ENCODE measurements around the gene GRIK2.

GRIK2 gene

GRCh38 chr6:101450901-101451300 lies 57.4 kb downstream of the GRIK2 start:
- Histone ChIP-seq H3K36me3 (ENCODE audit: control insufficient read depth in 5 of 5, insufficient read depth in 5 of 5, low read length in 5 of 5) (no peaks in the 10 kb centered on the region), H3K27me3 (ENCODE audit: control insufficient read depth in 5 of 5, insufficient read depth in 4 of 5, low read length in 5 of 5) (no peaks in the 10 kb centered on the region), H3K9me3 (ENCODE audit: control insufficient read depth in 5 of 5, low read length in 5 of 5) (no peaks in the 10 kb centered on the region), H3K4me1 (ENCODE audit: control insufficient read depth in 5 of 5, insufficient read depth in 5 of 5, low read length in 5 of 5) (no peaks in the 10 kb centered on the region), H3K4me3 (ENCODE audit: low read depth in 1 of 5, low read length in 5 of 5) (no peak overlapping the region), H3K27ac (ENCODE audit: low read depth, low read length) (no peak overlapping the region), H3K9ac (ENCODE audit: low read length in 5 of 5) (no peak overlapping the region)

DNA sequence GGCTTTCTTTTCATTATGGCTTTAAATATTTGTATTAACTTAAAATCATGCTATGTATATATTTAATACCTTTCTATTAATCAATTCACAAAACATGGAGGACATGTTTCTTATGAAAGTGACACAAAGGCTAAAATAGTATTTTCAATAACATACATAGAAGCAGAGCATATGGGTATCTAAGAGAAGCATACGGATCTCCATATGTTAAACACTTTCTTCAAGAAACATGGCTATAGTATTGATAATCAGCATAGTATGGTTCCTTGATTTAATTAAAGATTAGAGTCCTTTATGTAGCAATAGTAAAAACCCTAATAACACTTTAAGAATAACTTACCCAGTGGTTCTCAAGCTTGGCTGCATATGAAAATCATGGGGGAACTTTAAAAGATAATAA lies 58.5 kb downstream of the GRIK2 start:
- H3K27ac ChIP-seq (ENCODE audit: low read depth, low read length) = no peak overlapping the region
- H3K4me1 ChIP-seq (ENCODE audit: control insufficient read depth in 5 of 5, insufficient read depth in 5 of 5, low read length in 5 of 5) = no peaks in the 10 kb centered on the region
- H3K9ac ChIP-seq (ENCODE audit: low read length in 5 of 5) = no peak overlapping the region
- no peaks in the 10 kb centered on the region for H3K9me3 ChIP-seq (ENCODE audit: control insufficient read depth in 5 of 5, low read length in 5 of 5)
- no peaks in the 10 kb centered on the region for H3K27me3 ChIP-seq (ENCODE audit: control insufficient read depth in 5 of 5, insufficient read depth in 4 of 5, low read length in 5 of 5)
- H3K4me3 ChIP-seq (ENCODE audit: low read depth in 1 of 5, low read length in 5 of 5) = no peak overlapping the region
- no peaks in the 10 kb centered on the region for H3K36me3 ChIP-seq (ENCODE audit: control insufficient read depth in 5 of 5, insufficient read depth in 5 of 5, low read length in 5 of 5)

GRCh38 chr6:101453221-101453620 lies 59.7 kb downstream of the GRIK2 start:
- Histone ChIP-seq H3K4me3 (ENCODE audit: low read depth in 1 of 5, low read length in 5 of 5) (no peak overlapping the region), H3K27ac (ENCODE audit: low read depth, low read length) (no peak overlapping the region), H3K27me3 (ENCODE audit: control insufficient read depth in 5 of 5, insufficient read depth in 4 of 5, low read length in 5 of 5) (no peaks in the 10 kb centered on the region), H3K9ac (ENCODE audit: low read length in 5 of 5) (no peak overlapping the region), H3K4me1 (ENCODE audit: control insufficient read depth in 5 of 5, insufficient read depth in 5 of 5, low read length in 5 of 5) (no peaks in the 10 kb centered on the region), H3K36me3 (ENCODE audit: control insufficient read depth in 5 of 5, insufficient read depth in 5 of 5, low read length in 5 of 5) (no peaks in the 10 kb centered on the region), H3K9me3 (ENCODE audit: control insufficient read depth in 5 of 5, low read length in 5 of 5) (no peaks in the 10 kb centered on the region)

- H3K4me3 ChIP-seq (ENCODE audit: low read depth in 1 of 5, low read length in 5 of 5) = no peak overlapping the region
- H3K9ac ChIP-seq (ENCODE audit: low read length in 5 of 5) = no peak overlapping the region
- no peak overlapping the region for H3K27ac ChIP-seq (ENCODE audit: low read depth, low read length)
- H3K9me3 ChIP-seq (ENCODE audit: control insufficient read depth in 5 of 5, low read length in 5 of 5) = no peaks in the 10 kb centered on the region
- no peaks in the 10 kb centered on the region for H3K36me3 ChIP-seq (ENCODE audit: control insufficient read depth in 5 of 5, insufficient read depth in 5 of 5, low read length in 5 of 5)
- no peaks in the 10 kb centered on the region for H3K4me1 ChIP-seq (ENCODE audit: control insufficient read depth in 5 of 5, insufficient read depth in 5 of 5, low read length in 5 of 5)
- no peaks in the 10 kb centered on the region for H3K27me3 ChIP-seq (ENCODE audit: control insufficient read depth in 5 of 5, insufficient read depth in 4 of 5, low read length in 5 of 5)
Measured at GRCh38 chr6:101454106-101454676, 60.7 kb downstream of the GRIK2 start.

DNA sequence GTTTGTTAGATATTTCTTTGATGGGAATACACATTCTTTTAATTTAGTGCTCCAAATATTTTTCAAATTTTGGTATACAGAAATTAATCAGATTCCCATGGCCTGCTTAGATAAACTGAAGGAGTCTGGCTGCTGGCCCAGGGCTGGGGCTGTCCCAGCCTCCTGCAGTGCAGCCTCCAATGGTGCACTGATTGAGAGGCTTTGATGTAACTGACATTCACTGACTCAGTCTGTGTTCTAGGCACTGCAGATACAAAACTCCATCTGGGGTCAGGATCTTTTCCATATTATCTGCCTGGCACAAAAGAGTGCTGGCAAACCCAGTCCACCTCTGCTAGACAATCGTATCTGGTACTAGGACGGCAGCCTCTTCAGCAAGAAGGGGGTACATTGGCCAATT lies 64.8 kb downstream of the GRIK2 start:
- H3K27ac ChIP-seq (ENCODE audit: low read depth, low read length) = no peak overlapping the region
- H3K4me1 ChIP-seq (ENCODE audit: control insufficient read depth in 5 of 5, insufficient read depth in 5 of 5, low read length in 5 of 5) = no peaks in the 10 kb centered on the region
- no peak overlapping the region for H3K4me3 ChIP-seq (ENCODE audit: low read depth in 1 of 5, low read length in 5 of 5)
- no peaks in the 10 kb centered on the region for H3K27me3 ChIP-seq (ENCODE audit: control insufficient read depth in 5 of 5, insufficient read depth in 4 of 5, low read length in 5 of 5)
- H3K36me3 ChIP-seq (ENCODE audit: control insufficient read depth in 5 of 5, insufficient read depth in 5 of 5, low read length in 5 of 5) = no peaks in the 10 kb centered on the region
- no peak overlapping the region for H3K9ac ChIP-seq (ENCODE audit: low read length in 5 of 5)
- H3K9me3 ChIP-seq (ENCODE audit: control insufficient read depth in 5 of 5, low read length in 5 of 5) = no peaks in the 10 kb centered on the region

DNA sequence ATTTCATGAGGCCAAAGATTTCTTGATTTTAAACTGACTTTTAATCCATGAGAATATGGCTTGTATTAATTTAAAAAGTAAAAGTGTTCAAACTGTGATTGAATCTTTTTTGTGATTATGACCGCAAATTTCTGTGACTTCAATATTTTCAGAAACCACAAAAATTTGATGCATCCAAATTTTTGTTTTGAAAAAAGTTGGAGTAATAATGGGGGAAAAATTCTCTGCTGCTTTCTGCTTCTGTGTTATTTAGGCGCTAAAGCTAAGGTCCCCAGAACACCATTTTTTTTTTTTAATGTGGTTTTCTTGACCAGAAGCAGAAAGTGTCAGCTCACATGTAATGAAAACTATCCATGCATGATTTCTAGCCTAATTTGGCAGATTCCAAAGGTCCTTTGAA lies 65.3 kb downstream of the GRIK2 start:
- no peaks in the 10 kb centered on the region for H3K9me3 ChIP-seq (ENCODE audit: control insufficient read depth in 5 of 5, low read length in 5 of 5)
- H3K4me1 ChIP-seq (ENCODE audit: control insufficient read depth in 5 of 5, insufficient read depth in 5 of 5, low read length in 5 of 5) = no peaks in the 10 kb centered on the region
- H3K9ac ChIP-seq (ENCODE audit: low read length in 5 of 5) = no peak overlapping the region
- no peaks in the 10 kb centered on the region for H3K27me3 ChIP-seq (ENCODE audit: control insufficient read depth in 5 of 5, insufficient read depth in 4 of 5, low read length in 5 of 5)
- no peaks in the 10 kb centered on the region for H3K36me3 ChIP-seq (ENCODE audit: control insufficient read depth in 5 of 5, insufficient read depth in 5 of 5, low read length in 5 of 5)
- H3K27ac ChIP-seq (ENCODE audit: low read depth, low read length) = no peak overlapping the region
- H3K4me3 ChIP-seq (ENCODE audit: low read depth in 1 of 5, low read length in 5 of 5) = no peak overlapping the region

GRCh38 chr6:101462576-101462975 lies 69.1 kb downstream of the GRIK2 start:
- Histone ChIP-seq H3K9me3 (ENCODE audit: control insufficient read depth in 5 of 5, low read length in 5 of 5) (no peaks in the 10 kb centered on the region), H3K36me3 (ENCODE audit: control insufficient read depth in 5 of 5, insufficient read depth in 5 of 5, low read length in 5 of 5) (no peaks in the 10 kb centered on the region), H3K4me3 (ENCODE audit: low read depth in 1 of 5, low read length in 5 of 5) (no peak overlapping the region), H3K4me1 (ENCODE audit: control insufficient read depth in 5 of 5, insufficient read depth in 5 of 5, low read length in 5 of 5) (no peaks in the 10 kb centered on the region), H3K27me3 (ENCODE audit: control insufficient read depth in 5 of 5, insufficient read depth in 4 of 5, low read length in 5 of 5) (no peaks in the 10 kb centered on the region), H3K27ac (ENCODE audit: low read depth, low read length) (no peak overlapping the region), H3K9ac (ENCODE audit: low read length in 5 of 5) (no peak overlapping the region)

GRCh38 chr6:101465863-101466262 lies 72.4 kb downstream of the GRIK2 start:
- no peaks in the 10 kb centered on the region for H3K27me3 ChIP-seq (ENCODE audit: control insufficient read depth in 5 of 5, insufficient read depth in 4 of 5, low read length in 5 of 5)
- no peak overlapping the region for H3K27ac ChIP-seq (ENCODE audit: low read depth, low read length)
- no peaks in the 10 kb centered on the region for H3K4me1 ChIP-seq (ENCODE audit: control insufficient read depth in 5 of 5, insufficient read depth in 5 of 5, low read length in 5 of 5)
- H3K4me3 ChIP-seq (ENCODE audit: low read depth in 1 of 5, low read length in 5 of 5) = no peak overlapping the region
- H3K36me3 ChIP-seq (ENCODE audit: control insufficient read depth in 5 of 5, insufficient read depth in 5 of 5, low read length in 5 of 5) = no peaks in the 10 kb centered on the region
- no peak overlapping the region for H3K9ac ChIP-seq (ENCODE audit: low read length in 5 of 5)
- no peaks in the 10 kb centered on the region for H3K9me3 ChIP-seq (ENCODE audit: control insufficient read depth in 5 of 5, low read length in 5 of 5)

DNA sequence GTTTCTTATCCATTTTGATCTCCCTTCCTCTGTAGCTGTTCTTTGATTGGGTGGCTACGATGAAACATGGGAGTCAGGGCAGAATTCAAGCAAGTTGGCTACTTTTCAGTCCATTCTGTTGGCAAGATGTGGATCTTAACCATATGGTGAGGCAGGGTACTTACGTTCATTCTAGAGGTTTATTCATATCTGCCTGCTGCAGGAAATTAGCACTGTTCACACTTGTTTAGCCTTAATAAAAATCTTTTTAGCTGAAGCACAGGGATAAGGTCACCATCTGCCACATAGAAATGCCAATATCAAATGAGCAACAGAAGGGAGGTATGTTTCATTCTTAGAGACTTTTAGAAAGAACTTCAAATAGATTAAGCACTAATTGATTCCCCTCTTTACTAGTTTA lies 83.9 kb downstream of the GRIK2 start:
- H3K4me3 ChIP-seq (ENCODE audit: low read depth in 1 of 5, low read length in 5 of 5) = no peak overlapping the region
- H3K36me3 ChIP-seq (ENCODE audit: control insufficient read depth in 5 of 5, insufficient read depth in 5 of 5, low read length in 5 of 5) = no peaks in the 10 kb centered on the region
- H3K27ac ChIP-seq (ENCODE audit: low read depth, low read length) = no peak overlapping the region
- no peaks in the 10 kb centered on the region for H3K9me3 ChIP-seq (ENCODE audit: control insufficient read depth in 5 of 5, low read length in 5 of 5)
- no peak overlapping the region for H3K9ac ChIP-seq (ENCODE audit: low read length in 5 of 5)
- H3K27me3 ChIP-seq (ENCODE audit: control insufficient read depth in 5 of 5, insufficient read depth in 4 of 5, low read length in 5 of 5) = no peaks in the 10 kb centered on the region
- no peaks in the 10 kb centered on the region for H3K4me1 ChIP-seq (ENCODE audit: control insufficient read depth in 5 of 5, insufficient read depth in 5 of 5, low read length in 5 of 5)

DNA sequence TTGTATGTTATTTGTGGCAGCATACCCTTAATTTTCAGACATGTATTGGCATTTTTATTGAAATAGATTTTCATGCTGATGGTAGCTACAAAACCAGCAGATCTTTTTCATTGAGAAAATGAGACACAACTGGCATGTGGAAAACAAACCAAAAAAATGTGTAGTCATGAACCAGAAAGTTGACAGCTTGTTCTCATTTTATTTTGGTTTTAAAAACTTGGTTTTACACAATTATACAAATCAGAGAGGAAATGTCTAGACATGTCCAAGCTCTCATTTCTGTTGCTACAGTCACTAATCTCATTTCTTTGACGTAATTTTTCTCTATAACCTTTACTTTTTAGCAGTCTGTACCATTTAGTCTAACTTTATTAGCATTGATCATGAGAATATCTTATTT lies 85.4 kb downstream of the GRIK2 start:
- Histone ChIP-seq H3K27me3 (ENCODE audit: control insufficient read depth in 5 of 5, insufficient read depth in 4 of 5, low read length in 5 of 5) (no peaks in the 10 kb centered on the region), H3K9me3 (ENCODE audit: control insufficient read depth in 5 of 5, low read length in 5 of 5) (no peaks in the 10 kb centered on the region), H3K4me3 (ENCODE audit: low read depth in 1 of 5, low read length in 5 of 5) (no peak overlapping the region), H3K27ac (ENCODE audit: low read depth, low read length) (no peak overlapping the region), H3K9ac (ENCODE audit: low read length in 5 of 5) (no peak overlapping the region), H3K36me3 (ENCODE audit: control insufficient read depth in 5 of 5, insufficient read depth in 5 of 5, low read length in 5 of 5) (no peaks in the 10 kb centered on the region), H3K4me1 (ENCODE audit: control insufficient read depth in 5 of 5, insufficient read depth in 5 of 5, low read length in 5 of 5) (no peaks in the 10 kb centered on the region)

- no peak overlapping the region for H3K27ac ChIP-seq (ENCODE audit: low read depth, low read length)
- H3K36me3 ChIP-seq (ENCODE audit: control insufficient read depth in 5 of 5, insufficient read depth in 5 of 5, low read length in 5 of 5) = no peaks in the 10 kb centered on the region
- no peak overlapping the region for H3K9ac ChIP-seq (ENCODE audit: low read length in 5 of 5)
- H3K27me3 ChIP-seq (ENCODE audit: control insufficient read depth in 5 of 5, insufficient read depth in 4 of 5, low read length in 5 of 5) = no peaks in the 10 kb centered on the region
- no peak overlapping the region for H3K4me3 ChIP-seq (ENCODE audit: low read depth in 1 of 5, low read length in 5 of 5)
- H3K4me1 ChIP-seq (ENCODE audit: control insufficient read depth in 5 of 5, insufficient read depth in 5 of 5, low read length in 5 of 5) = no peaks in the 10 kb centered on the region
- H3K9me3 ChIP-seq (ENCODE audit: control insufficient read depth in 5 of 5, low read length in 5 of 5) = no peaks in the 10 kb centered on the region
Measured at GRCh38 chr6:101482606-101483005, 89.1 kb downstream of the GRIK2 start.

Measured in subcutaneous abdominal adipose tissue (tissue), 5 donors.